Adipocyte (in vitro differentiated cells): ENCODE measurements around the gene CDH23.

Experiments
- DNase-seq: peaks from one replicate; pipeline ENCODE4 v3.0.0-alpha.2; 2015; ENCODE audit warnings: low read depth
- H3K27me3 ChIP-seq: replicated peaks from 2 replicates; pipeline ENCODE4 v1.7.0; 2013; ENCODE audit warnings: mild to moderate bottlenecking, low read length, moderate library complexity; ENCODE audit not compliant: control insufficient read depth, insufficient read depth
- H3K36me3 ChIP-seq: 2 replicates; pipeline ENCODE4 v1.7.0; 2013; ENCODE audit warnings: low read length, mild to moderate bottlenecking, moderate library complexity; ENCODE audit not compliant: control insufficient read depth, insufficient read depth, severe bottlenecking
- H3K4me1 ChIP-seq: 2 replicates; pipeline ENCODE4 v1.7.0; 2013; ENCODE audit warnings: mild to moderate bottlenecking, low read length, moderate library complexity; ENCODE audit not compliant: control insufficient read depth, insufficient read depth
- H3K4me3 ChIP-seq: 2 replicates; pipeline ENCODE4 v1.7.0; 2013; ENCODE audit warnings: mild to moderate bottlenecking, low read length, moderate library complexity
- H3K9ac ChIP-seq: 2 replicates; pipeline ENCODE4 v1.7.0; 2013; ENCODE audit warnings: mild to moderate bottlenecking, low read length, moderate library complexity
- H3K9me3 ChIP-seq: 2 replicates; pipeline ENCODE4 v1.7.0; 2013; ENCODE audit warnings: mild to moderate bottlenecking, low read length, moderate library complexity; ENCODE audit not compliant: control insufficient read depth

Gene CDH23

GRCh38 chr10:71708897-71709882 is 312.5 kb downstream of the CDH23 start:
- H3K36me3 ChIP-seq = no peaks in the 10 kb centered on the region
- H3K9me3 ChIP-seq = no peaks in the 10 kb centered on the region
- DNase-seq = no peak

DNA sequence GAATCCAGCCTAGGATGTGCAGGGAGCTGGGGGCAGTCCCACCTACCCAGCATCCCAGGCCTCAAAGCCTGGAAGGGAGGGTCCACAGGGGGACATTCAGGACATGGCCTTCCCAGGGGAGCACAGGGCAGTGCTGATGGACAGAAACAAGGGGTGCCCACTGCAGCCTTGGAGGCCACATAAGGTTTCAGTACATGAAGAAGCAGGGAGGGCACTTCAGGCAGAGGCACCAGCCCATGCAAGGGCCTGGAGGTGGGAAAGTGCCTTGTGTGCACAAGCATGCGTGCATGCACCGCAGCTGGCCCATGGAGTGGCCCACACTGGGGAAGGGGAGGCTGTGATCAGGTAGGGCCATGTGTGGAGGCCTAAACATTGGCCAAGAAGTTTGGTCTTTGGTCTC is 313.8 kb downstream of the CDH23 start:
- H3K9me3 ChIP-seq = no peaks in the 10 kb centered on the region

More at GRCh38 chr10:71708897-71709882, 312.5 kb downstream of the CDH23 start:
- Histone ChIP-seq H3K27me3 (no peaks in the 10 kb centered on the region), H3K9ac (no peak overlapping the region), H3K4me1 (peaks cover 35% of the 10 kb centered on the region), H3K4me3 (no peak overlapping the region)

DNA sequence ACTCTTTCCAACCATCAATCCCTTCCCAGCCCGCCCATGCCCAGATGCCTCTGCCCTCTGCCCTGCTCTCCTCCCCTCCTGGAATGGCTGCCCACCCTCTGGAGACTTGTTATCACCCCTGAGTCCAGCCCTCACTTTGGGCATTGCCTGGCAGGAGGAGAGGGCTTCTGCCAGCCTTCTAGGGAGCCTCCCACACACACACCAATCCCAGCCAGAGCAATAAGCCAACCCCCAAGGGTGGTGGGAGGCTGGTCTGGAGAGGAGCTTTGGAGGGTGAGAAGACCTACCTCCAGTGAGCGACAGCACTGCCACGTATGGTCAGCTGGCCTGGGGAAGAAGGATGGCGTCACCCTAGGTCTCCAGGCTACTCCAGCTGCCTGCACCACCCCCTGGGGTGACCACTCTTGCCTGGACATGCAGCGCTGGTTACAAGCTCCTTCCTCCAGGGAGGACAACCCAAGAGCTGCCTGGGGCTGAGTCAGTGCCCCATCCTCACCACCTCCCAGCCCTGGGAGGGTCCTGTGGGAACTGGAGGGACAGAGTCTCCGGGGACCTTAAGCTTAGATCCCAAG is 314.4 kb downstream of the CDH23 start:
- H3K9me3 ChIP-seq = no peaks in the 10 kb centered on the region
- DNase-seq = no peak
- no peak overlapping the region for H3K9ac ChIP-seq
- H3K27me3 ChIP-seq = no peaks in the 10 kb centered on the region
- peaks cover 41% of the 10 kb centered on the region for H3K4me1 ChIP-seq
- no peak overlapping the region for H3K4me3 ChIP-seq
- H3K36me3 ChIP-seq = no peaks in the 10 kb centered on the region

More for the DNA sequence above, 313.8 kb downstream of the CDH23 start:
- no peak overlapping the region for H3K9ac ChIP-seq
- DNase-seq = no peak
- no peaks in the 10 kb centered on the region for H3K27me3 ChIP-seq
- H3K36me3 ChIP-seq = no peaks in the 10 kb centered on the region
- H3K4me3 ChIP-seq = no peak overlapping the region
- H3K4me1 ChIP-seq = peaks cover 46% of the 10 kb centered on the region

- no peak overlapping the region for H3K9ac ChIP-seq
Measured at GRCh38 chr10:71712170-71712569, 315.4 kb downstream of the CDH23 start.

DNA sequence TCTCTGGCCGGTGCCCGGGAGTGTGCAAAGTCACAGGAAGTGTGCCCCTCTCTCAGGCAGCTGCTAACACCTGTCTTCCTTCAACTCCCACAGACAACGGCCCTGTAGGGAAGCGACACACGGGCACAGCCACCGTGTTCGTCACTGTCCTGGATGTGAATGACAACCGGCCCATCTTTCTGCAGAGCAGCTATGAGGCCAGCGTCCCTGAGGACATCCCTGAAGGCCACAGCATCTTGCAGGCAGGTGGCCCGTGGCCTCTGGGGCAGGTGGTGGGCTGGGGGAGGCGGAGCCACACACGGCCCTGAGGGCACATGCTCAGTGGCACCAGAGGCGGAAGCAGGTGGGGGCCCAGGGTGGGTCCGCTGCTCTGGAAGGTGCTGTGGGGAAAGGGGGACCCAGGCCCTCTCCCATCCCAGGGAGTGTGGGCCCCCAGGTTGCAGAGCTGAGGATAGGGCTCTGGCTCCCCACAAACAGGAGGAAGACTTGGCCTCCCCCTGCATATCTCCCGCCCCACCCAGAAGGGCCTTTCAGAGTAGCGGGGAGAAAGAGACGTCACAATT is 315.9 kb downstream of the CDH23 start:
- H3K9ac ChIP-seq = peak overlapping the region; percentile 86
- H3K9me3 ChIP-seq = no peaks in the 10 kb centered on the region
- DNase-seq = no peak
- H3K4me1 ChIP-seq = peaks cover 47% of the 10 kb centered on the region
- H3K4me3 ChIP-seq = no peak overlapping the region
- H3K27me3 ChIP-seq = no peaks in the 10 kb centered on the region
- H3K36me3 ChIP-seq = no peaks in the 10 kb centered on the region

More at GRCh38 chr10:71712170-71712569, 315.4 kb downstream of the CDH23 start:
- Histone ChIP-seq H3K4me1 (peaks cover 43% of the 10 kb centered on the region), H3K4me3 (no peak overlapping the region), H3K27me3 (no peaks in the 10 kb centered on the region), H3K36me3 (no peaks in the 10 kb centered on the region), H3K9me3 (no peaks in the 10 kb centered on the region)
- no peak for DNase-seq

DNA sequence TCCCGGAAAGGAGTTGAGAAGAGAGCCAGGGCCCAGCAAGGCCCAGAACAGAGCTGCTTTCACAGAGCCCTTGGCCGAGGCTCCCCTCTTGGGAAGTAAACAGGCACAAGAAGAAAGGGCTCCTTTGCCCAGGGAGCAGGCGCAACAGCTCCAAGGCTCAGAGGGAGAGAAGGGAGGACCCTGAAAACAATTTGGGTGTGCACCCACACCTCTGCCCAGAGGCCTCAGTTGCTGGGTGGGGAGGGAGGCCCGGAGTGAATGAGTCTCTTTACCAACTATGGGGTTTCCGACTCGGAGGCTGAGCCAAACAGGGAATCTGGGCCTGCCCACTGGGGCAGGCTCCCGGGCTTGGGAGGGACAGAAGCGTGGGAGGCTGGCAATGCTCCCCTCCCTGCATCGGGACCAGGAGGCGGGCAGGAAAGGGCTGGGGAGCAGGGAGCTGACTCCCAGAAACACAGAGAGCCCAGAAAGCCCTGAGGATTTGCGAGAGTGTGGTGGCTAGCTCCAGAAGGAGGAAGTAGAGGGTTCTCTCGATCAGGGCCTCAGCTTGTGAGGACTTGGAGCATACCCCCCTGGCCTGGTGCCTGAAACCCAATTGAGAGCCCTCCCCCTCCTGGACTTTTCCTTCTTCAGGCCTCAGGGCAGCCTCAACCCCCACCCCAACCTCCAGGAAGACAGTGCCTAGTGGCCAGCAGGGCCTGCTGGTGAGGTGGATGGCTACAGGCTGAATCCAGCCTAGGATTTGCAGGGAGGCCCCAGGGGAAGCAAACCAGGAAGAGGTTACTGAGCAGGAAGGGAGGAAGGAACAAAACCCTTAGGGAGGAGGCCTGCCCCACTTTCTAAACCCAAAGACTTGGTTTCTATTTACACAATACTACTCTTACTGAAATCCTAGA is 316.7 kb downstream of the CDH23 start:
- Histone ChIP-seq H3K9ac (peak overlapping the region; percentile 86), H3K36me3 (no peaks in the 10 kb centered on the region), H3K9me3 (no peaks in the 10 kb centered on the region), H3K27me3 (no peaks in the 10 kb centered on the region), H3K4me3 (peak overlapping the region; percentile 67), H3K4me1 (peaks cover 52% of the 10 kb centered on the region)
- DNase-seq = peak; percentile 82

DNA sequence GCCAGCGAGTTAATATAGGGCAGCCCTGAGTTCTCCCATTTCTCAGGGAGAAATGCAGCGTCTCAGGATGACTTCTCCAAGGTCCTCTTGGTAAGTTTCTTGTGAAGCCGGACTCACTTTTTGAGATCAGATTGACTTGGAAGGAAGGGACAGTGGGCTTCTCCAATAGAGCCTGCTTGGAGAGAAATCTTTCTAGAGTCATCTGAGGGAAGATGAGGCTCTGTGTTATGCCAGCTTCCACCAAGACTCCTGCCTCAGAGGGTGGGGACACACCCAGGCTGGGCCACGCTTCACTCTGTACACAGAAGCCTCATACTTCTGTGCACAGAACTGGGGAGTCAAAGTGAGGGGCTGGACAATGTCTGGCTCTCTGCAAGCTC is 317.3 kb downstream of the CDH23 start:
- Histone ChIP-seq H3K4me3 (peak overlapping the region; percentile 67), H3K27me3 (no peaks in the 10 kb centered on the region), H3K36me3 (no peaks in the 10 kb centered on the region), H3K9ac (peak overlapping the region; percentile 86), H3K4me1 (peaks cover 52% of the 10 kb centered on the region), H3K9me3 (no peaks in the 10 kb centered on the region)
- DNase-seq = no peak

GRCh38 chr10:71714592-71714991 is 317.9 kb downstream of the CDH23 start:
- Histone ChIP-seq H3K9ac (peak overlapping the region; percentile 86), H3K36me3 (no peaks in the 10 kb centered on the region), H3K27me3 (no peaks in the 10 kb centered on the region), H3K4me3 (peak overlapping the region; percentile 67), H3K4me1 (peaks cover 47% of the 10 kb centered on the region), H3K9me3 (no peaks in the 10 kb centered on the region)
- no peak for DNase-seq

- Histone ChIP-seq H3K9me3 (no peaks in the 10 kb centered on the region), H3K27me3 (no peaks in the 10 kb centered on the region), H3K4me1 (peaks cover 47% of the 10 kb centered on the region), H3K36me3 (no peaks in the 10 kb centered on the region), H3K4me3 (no peak overlapping the region), H3K9ac (peak overlapping the region; percentile 86)
- no peak for DNase-seq
Measured at GRCh38 chr10:71715026-71715425, 318.3 kb downstream of the CDH23 start.

DNA sequence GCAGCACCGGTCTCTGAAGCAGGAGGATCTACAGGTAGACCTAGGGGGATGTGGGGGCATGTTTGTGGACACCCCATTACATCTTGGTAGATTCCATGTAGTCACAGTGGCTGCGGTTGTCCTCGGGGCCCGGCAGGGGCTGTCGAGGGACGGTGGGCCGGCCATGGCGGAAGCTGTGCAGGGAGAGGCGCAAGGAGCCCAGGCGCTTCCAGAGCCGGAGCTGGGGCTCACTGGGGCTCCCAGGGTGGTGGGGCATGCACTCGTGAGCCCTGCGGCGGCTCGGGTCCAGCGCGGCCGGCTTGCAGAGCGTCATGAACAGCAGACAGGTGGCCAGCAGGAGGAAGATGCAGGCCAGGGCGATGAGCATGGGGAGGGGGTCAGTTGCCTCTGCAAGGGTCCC is 319.1 kb downstream of the CDH23 start:
- H3K4me1 ChIP-seq = peaks cover 47% of the 10 kb centered on the region

More for the DNA sequence above, 319.1 kb downstream of the CDH23 start:
- Histone ChIP-seq H3K9ac (no peak overlapping the region), H3K4me3 (no peak overlapping the region), H3K9me3 (no peaks in the 10 kb centered on the region), H3K36me3 (no peaks in the 10 kb centered on the region), H3K27me3 (no peaks in the 10 kb centered on the region)
- no peak for DNase-seq
